OCI-LY1 (cell line): ENCODE results near the gene SPRED2.

Source experiments
- H2AFZ ChIP-seq: fragments of 200-600 bp; sonication (generic), shearing (Covaris generic); 2 replicates; pipeline ENCODE4 v1.6.0; 2014; ENCODE audit warnings: antibody characterized with exemption, mild to moderate bottlenecking, low read length
- H3F3A ChIP-seq: fragments of 200-600 bp; sonication (generic), shearing (Covaris generic); 2 replicates; pipeline ENCODE4 v1.6.0; 2014; ENCODE audit warnings: mild to moderate bottlenecking, antibody characterized with exemption, low read length, moderate library complexity; ENCODE audit not compliant: insufficient read depth
- H3K27ac ChIP-seq: fragments of 200-600 bp; sonication (generic); 2 replicates; pipeline ENCODE4 v1.5.1; 2014; ENCODE audit warnings: low read length, mixed run types, mild to moderate bottlenecking, low read depth; ENCODE audit not compliant: poor library complexity, severe bottlenecking
- H3K27me3 ChIP-seq: fragments of 200-600 bp; sonication (generic); 2 replicates; pipeline ENCODE4 v1.6.0; 2014; ENCODE audit warnings: antibody characterized with exemption, mild to moderate bottlenecking, low read length, moderate library complexity; ENCODE audit not compliant: insufficient read depth
- H3K36me3 ChIP-seq: fragments of 200-600 bp; sonication (generic); 2 replicates; pipeline ENCODE4 v1.6.1; 2014; ENCODE audit warnings: mild to moderate bottlenecking, antibody characterized with exemption, low read length, moderate library complexity, mixed read lengths; ENCODE audit not compliant: insufficient read depth
- H3K4me1 ChIP-seq: fragments of 200-600 bp; sonication (generic); 2 replicates; pipeline ENCODE4 v1.5.1; 2014; ENCODE audit warnings: mild to moderate bottlenecking, low read length, moderate library complexity; ENCODE audit not compliant: insufficient read depth, severe bottlenecking
- H3K4me2 ChIP-seq: fragments of 200-600 bp; sonication (generic), shearing (Covaris generic); 2 replicates; pipeline ENCODE4 v1.6.1; 2014; ENCODE audit warnings: low read length
- H3K4me3 ChIP-seq: fragments of 200-600 bp; sonication (generic); 2 replicates; pipeline ENCODE4 v1.5.1; 2014; ENCODE audit warnings: low read length, low read depth, mild to moderate bottlenecking, mixed read lengths; ENCODE audit not compliant: poor library complexity, severe bottlenecking
- H3K79me2 ChIP-seq: fragments of 200-600 bp; shearing (Covaris generic); 2 replicates; pipeline ENCODE4 v1.6.1; 2016; ENCODE audit warnings: mixed run types, low read length, mixed read lengths; ENCODE audit not compliant: insufficient read depth
- H3K9ac ChIP-seq: fragments of 200-600 bp; sonication (generic), shearing (Covaris generic); 2 replicates; pipeline ENCODE4 v1.6.1; 2014; ENCODE audit warnings: mild to moderate bottlenecking, low read length, mixed read lengths
- H3K9me2 ChIP-seq: fragments of 200-600 bp; sonication (generic), shearing (Covaris generic); 2 replicates; pipeline ENCODE4 v1.6.1; 2014; ENCODE audit warnings: low read depth, mild to moderate bottlenecking, low read length, mixed read lengths
- H3K9me3 ChIP-seq: fragments of 200-600 bp; shearing (Covaris generic); 2 replicates; pipeline ENCODE4 v1.6.1; 2014; ENCODE audit warnings: low read length, mixed read lengths
- H4K20me1 ChIP-seq: fragments of 200-600 bp; sonication (generic), shearing (Covaris generic); 2 replicates; pipeline ENCODE4 v1.6.0; 2016; ENCODE audit warnings: mild to moderate bottlenecking, low read length; ENCODE audit not compliant: insufficient read depth
- CTCF ChIP-seq: fragments of 200-600 bp; sonication (generic), shearing (Covaris generic); IDR thresholded peaks from 2 replicates; pipeline ENCODE4 v1.5.1; 2017; ENCODE audit warnings: mild to moderate bottlenecking, antibody characterized with exemption, low read length, moderate library complexity, mixed read lengths
- EZH2 ChIP-seq: fragments of 200-600 bp; sonication (generic), shearing (Covaris generic); IDR thresholded peaks from 2 replicates; pipeline ENCODE4 v1.8.0; 2017; ENCODE audit warnings: borderline replicate concordance, mixed run types, mild to moderate bottlenecking, antibody characterized with exemption, low read length, moderate library complexity, mixed read lengths

The SPRED2 gene

GRCh38 chr2:65464604-65465003 lies 32.2 kb upstream of the SPRED2 start:
- H3K4me2 ChIP-seq = no peak overlapping the region
- no peaks in the 10 kb centered on the region for H3K79me2 ChIP-seq
- H3K9ac ChIP-seq = no peak overlapping the region
- TF ChIP-seq EZH2 (no peak), CTCF (no peak)
- no peak overlapping the region for H2AFZ ChIP-seq
- H3K9me3 ChIP-seq = peaks cover 2% of the 10 kb centered on the region; the same call in 1 of the 2 replicates
- no peak overlapping the region for H3K4me3 ChIP-seq
- H3K4me1 ChIP-seq = peaks cover 9% of the 10 kb centered on the region
- H3K27ac ChIP-seq = no peak overlapping the region
- H4K20me1 ChIP-seq = no peaks in the 10 kb centered on the region
- H3K36me3 ChIP-seq = no peaks in the 10 kb centered on the region
- no peaks in the 10 kb centered on the region for H3K27me3 ChIP-seq
- H3F3A ChIP-seq = no peaks in the 10 kb centered on the region
- H3K9me2 ChIP-seq = no peaks in the 10 kb centered on the region

- Histone ChIP-seq H3K9me2 (no peaks in the 10 kb centered on the region), H3K9me3 (peaks cover 2% of the 10 kb centered on the region; the same call in 1 of the 2 replicates), H3K79me2 (no peaks in the 10 kb centered on the region), H3K4me2 (no peak overlapping the region), H3K4me1 (no peaks in the 10 kb centered on the region), H3F3A (no peaks in the 10 kb centered on the region), H3K36me3 (no peaks in the 10 kb centered on the region; the same call in 1 of the 2 replicates), H3K9ac (no peak overlapping the region), H3K27ac (no peak overlapping the region), H3K4me3 (no peak overlapping the region), H2AFZ (no peak overlapping the region), H4K20me1 (no peaks in the 10 kb centered on the region), H3K27me3 (no peaks in the 10 kb centered on the region)
- no peak for TF ChIP-seq EZH2
Observed at GRCh38 chr2:65458999-65459398, 26.6 kb upstream of the SPRED2 start.

GRCh38 chr2:65456886-65457285 lies 24.5 kb upstream of the SPRED2 start:
- Histone ChIP-seq H2AFZ (no peak overlapping the region), H3K27me3 (no peaks in the 10 kb centered on the region), H3K4me3 (no peak overlapping the region), H3K9me3 (no peaks in the 10 kb centered on the region), H3K9me2 (no peaks in the 10 kb centered on the region), H3F3A (no peaks in the 10 kb centered on the region), H3K4me1 (no peaks in the 10 kb centered on the region), H3K9ac (no peak overlapping the region), H4K20me1 (no peaks in the 10 kb centered on the region), H3K4me2 (no peak overlapping the region), H3K27ac (no peak overlapping the region), H3K36me3 (no peaks in the 10 kb centered on the region; the same call in 1 of the 2 replicates), H3K79me2 (no peaks in the 10 kb centered on the region)
- TF ChIP-seq CTCF (no peak), EZH2 (no peak)

GRCh38 chr2:65456064-65456463 lies 23.7 kb upstream of the SPRED2 start:
- H3F3A ChIP-seq = no peaks in the 10 kb centered on the region
- H3K4me1 ChIP-seq = no peaks in the 10 kb centered on the region
- no peak overlapping the region for H3K4me2 ChIP-seq
- H3K27me3 ChIP-seq = no peaks in the 10 kb centered on the region
- no peak overlapping the region for H3K9ac ChIP-seq
- TF ChIP-seq CTCF = no peak
- TF ChIP-seq EZH2 = no peak
- H3K27ac ChIP-seq = no peak overlapping the region
- no peak overlapping the region for H3K4me3 ChIP-seq
- H4K20me1 ChIP-seq = no peaks in the 10 kb centered on the region
- no peaks in the 10 kb centered on the region for H3K79me2 ChIP-seq
- H3K9me2 ChIP-seq = no peaks in the 10 kb centered on the region
- no peaks in the 10 kb centered on the region for H3K9me3 ChIP-seq
- H2AFZ ChIP-seq = no peak overlapping the region
- H3K36me3 ChIP-seq = no peaks in the 10 kb centered on the region; the same call in 1 of the 2 replicates
